ENCODE data around the gene NUP88. TPM values are rescaled to one million over a fixed set of nuclear protein-coding genes. Genes with fewer than 3 reads are reported as not detected.

NUP88 gene
- total and polyA plus RNA-seq, 2 experiments from 2014 or later, result 70.5 to 86.3 TPM

DNA sequence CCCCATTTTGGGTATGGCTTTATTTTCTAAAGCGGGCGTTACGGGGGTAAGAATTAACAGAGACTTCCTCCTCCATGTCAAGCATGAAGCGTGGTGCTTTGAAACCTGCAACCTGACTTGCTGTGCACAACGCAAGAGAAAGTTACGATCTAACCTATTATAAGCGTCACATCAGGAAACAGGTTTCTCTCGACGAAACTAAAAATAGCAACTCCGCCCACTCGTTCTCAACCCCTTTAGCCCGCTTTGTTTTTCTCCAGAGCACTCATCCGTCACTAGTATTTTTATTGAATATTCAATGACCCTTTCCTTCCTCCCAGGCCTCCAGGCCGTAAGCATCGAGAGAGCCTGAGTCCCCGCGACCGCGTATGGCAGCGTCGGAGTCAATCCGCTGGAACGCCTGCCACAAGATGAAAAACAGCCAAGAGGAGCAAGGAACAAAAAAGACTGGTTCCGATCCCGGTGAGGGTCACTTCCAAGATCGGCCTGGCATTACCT lies 555 bp downstream of the NUP88 start:
- peaks cover 16% of the 10 kb centered on the region for H3K4me1 ChIP-seq (ENCODE audit: low read depth)
- no peaks in the 10 kb centered on the region for H3K9me3 ChIP-seq (ENCODE audit: low read depth)
- H3K27ac ChIP-seq, result peak overlapping the region; percentile 92
- no peaks in the 10 kb centered on the region for H3K27me3 ChIP-seq
- DNase-seq (ENCODE audit: low read depth in 1 of 2, low spot score in 1 of 2), result peak; percentile 27 to 48
- peak overlapping the region; percentile 66 for H3K4me3 ChIP-seq
- no peak for TF ChIP-seq CTCF (IDR thresholded peaks at IDR 0.05; ENCODE audit: low read depth, low read length)
- peaks cover 48% of the 10 kb centered on the region for H3K36me3 ChIP-seq

GRCh38 chr17:5416901-5417300 lies 2.6 kb downstream of the NUP88 start:
- Histone ChIP-seq H3K27ac (no peak overlapping the region), H3K27me3 (no peaks in the 10 kb centered on the region), H3K4me3 (no peak overlapping the region), H3K9me3 (ENCODE audit: low read depth) (no peaks in the 10 kb centered on the region), H3K4me1 (ENCODE audit: low read depth) (peaks cover 16% of the 10 kb centered on the region), H3K36me3 (peaks cover 49% of the 10 kb centered on the region)
- DNase-seq (ENCODE audit: low read depth in 1 of 2, low spot score in 1 of 2), result no peak
- TF ChIP-seq CTCF (IDR thresholded peaks at IDR 0.05; ENCODE audit: low read depth, low read length), result no peak

DNA sequence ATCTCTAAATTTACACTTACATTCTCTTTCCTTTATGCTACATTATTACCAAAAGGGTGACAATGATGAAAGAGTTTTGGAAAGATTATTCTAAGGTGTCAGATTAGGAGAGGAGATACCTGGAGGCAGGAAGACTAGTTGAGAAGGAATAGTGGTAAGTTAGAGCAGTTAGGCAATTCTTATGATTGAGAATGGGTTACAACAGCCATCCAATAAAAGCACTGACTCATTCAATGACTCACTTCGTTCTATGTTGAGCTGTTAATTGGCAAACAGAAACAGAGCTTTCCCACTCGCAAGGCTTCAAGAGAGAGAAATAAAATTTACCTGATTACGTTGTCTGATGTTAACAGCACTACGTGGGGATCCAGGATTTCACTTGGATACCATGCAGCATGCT lies 5.8 kb downstream of the NUP88 start:
- Histone ChIP-seq H3K36me3 (peaks cover 71% of the 10 kb centered on the region), H3K9me3 (ENCODE audit: low read depth) (no peaks in the 10 kb centered on the region), H3K4me3 (no peak overlapping the region), H3K4me1 (ENCODE audit: low read depth) (peaks cover 6% of the 10 kb centered on the region), H3K27me3 (no peaks in the 10 kb centered on the region), H3K27ac (no peak overlapping the region)
- no peak for TF ChIP-seq CTCF (IDR thresholded peaks at IDR 0.05; ENCODE audit: low read depth, low read length)
- peak in 1 of 2 donors; percentile 87 for DNase-seq (ENCODE audit: low read depth in 1 of 2, low spot score in 1 of 2)

GRCh38 chr17:5410594-5411272 lies 8.7 kb downstream of the NUP88 start:
- TF ChIP-seq CTCF (IDR thresholded peaks at IDR 0.05; ENCODE audit: low read depth, low read length), result no peak
- no peak for DNase-seq (ENCODE audit: low read depth in 1 of 2, low spot score in 1 of 2)
- no peaks in the 10 kb centered on the region for H3K27me3 ChIP-seq
- H3K4me3 ChIP-seq, result no peak overlapping the region
- H3K36me3 ChIP-seq, result peaks cover 88% of the 10 kb centered on the region
- no peaks in the 10 kb centered on the region for H3K9me3 ChIP-seq (ENCODE audit: low read depth)
- H3K27ac ChIP-seq, result no peak overlapping the region
- H3K4me1 ChIP-seq (ENCODE audit: low read depth), result no peaks in the 10 kb centered on the region

DNA sequence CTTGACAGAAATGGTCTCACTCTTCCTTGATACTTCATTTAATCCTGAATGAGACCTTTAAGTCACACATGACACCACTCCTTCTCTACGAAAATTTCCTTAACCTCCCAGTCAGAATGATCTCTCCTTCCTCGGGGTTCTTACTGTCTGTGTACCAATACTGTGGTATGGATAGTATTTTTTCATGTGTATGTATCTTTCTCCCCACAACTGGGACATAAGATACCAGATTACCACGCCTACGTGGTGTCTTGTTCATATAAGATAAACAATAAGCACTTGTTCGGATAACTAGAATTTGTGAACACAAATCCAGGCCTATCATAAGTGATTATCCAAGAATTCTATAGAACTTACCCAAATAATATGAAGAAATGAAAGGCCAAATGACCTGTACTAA lies 11.3 kb downstream of the NUP88 start:
- H3K36me3 ChIP-seq, result peaks cover 92% of the 10 kb centered on the region
- H3K27me3 ChIP-seq, result no peaks in the 10 kb centered on the region
- TF ChIP-seq CTCF (IDR thresholded peaks at IDR 0.05; ENCODE audit: low read depth, low read length), result no peak
- no peaks in the 10 kb centered on the region for H3K9me3 ChIP-seq (ENCODE audit: low read depth)
- no peak overlapping the region for H3K4me3 ChIP-seq
- no peak overlapping the region for H3K27ac ChIP-seq
- no peaks in the 10 kb centered on the region for H3K4me1 ChIP-seq (ENCODE audit: low read depth)
- DNase-seq (ENCODE audit: low read depth in 1 of 2, low spot score in 1 of 2), result no peak

All from cardiac muscle cell (in vitro differentiated cells and primary cell).